DMS153 treated with DMSO at 0.1 percent for 48 hours (cell line): ENCODE data around the gene CD86.

Source experiments
- DNase-seq: peaks from one replicate; lab custom pipeline; 2025; ENCODE audit not compliant: unreplicated experiment; lab: John Stamatoyannopoulos, UW

CD86 gene

DNA sequence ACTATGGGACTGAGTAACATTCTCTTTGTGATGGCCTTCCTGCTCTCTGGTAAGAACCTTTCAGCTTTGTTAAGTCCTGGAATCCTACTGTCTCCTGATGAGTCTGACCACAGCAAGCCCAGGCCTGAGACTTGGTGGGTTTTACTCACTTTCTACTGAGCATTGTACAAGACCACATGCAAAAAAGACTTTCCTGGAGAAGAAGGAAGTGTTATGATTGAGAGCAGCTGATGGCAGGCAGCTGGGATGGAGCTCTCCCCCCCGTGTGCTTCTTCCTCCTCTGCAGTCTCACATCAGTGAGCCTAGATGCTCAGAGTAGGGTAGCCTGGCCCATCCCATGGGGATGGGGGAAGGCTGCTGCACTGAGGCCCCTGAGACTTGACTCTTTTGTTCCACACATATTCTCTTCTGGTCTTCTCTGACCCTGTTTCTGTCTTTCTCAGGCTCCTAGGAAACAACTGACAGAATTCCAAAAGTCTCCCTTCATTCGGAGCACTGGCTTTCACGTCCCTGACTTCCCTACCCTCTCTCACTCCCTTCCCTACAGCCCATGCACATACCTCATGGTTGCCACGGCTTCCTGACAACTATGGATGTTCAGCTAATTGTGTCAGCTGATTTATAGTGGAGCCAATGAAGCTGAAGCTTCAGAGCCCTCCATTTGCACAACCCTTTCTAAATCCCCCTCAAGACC is 36.6 kb downstream of the CD86 start:
- DNase-seq = no peak

DNA sequence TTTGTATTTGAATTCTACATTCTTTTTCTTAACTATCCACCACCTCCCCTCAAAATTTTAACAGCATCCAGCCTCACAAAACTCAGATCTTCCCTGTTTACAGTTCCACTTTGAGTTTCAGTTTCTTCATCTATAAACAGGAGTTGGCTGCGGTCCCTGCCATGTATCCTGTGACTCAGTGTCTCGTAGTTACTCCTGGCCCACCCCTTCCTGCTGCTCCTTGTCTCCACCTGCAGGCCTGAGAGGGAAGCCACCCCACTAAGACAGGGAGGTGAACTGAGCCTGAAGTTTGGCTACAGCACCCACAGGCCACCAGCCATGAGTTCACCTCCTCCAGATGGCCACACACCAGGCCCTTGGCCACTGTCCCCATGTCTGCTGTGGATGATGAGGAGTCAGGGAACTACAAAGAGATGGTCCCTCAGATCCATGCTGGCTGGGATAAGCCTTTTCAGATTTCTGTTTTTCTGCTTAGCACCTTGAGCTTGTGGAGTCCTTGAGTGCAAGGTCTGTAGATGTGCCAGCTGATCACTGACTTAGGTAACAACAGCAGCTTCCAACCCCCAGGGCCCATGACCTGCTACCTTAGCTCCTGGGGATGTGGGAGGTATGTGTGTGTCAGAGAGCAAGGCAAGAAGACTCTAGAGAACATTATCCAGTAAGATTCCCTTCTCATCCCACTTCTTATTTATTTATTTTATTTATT is 37.5 kb downstream of the CD86 start:
- no peak for DNase-seq

DNA sequence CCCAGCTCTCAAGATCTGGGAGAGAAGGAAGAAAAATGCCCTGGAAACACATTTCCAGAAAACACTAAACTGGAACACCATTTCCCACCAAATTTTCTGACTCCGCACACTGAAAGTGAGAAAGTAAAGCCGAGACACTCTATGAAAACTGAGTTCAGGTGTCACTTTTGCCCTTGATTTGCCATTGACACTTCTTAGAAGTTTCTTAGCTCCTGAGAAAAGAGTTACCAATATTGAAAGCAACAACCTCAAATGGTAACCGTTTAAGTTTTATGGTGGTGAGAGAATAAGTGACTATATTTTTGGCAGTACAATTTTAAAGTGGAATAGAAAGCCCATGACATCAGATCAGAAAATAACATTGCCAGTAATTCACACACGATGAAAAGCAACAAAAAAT is 39.0 kb downstream of the CD86 start:
- no peak for DNase-seq

DNA sequence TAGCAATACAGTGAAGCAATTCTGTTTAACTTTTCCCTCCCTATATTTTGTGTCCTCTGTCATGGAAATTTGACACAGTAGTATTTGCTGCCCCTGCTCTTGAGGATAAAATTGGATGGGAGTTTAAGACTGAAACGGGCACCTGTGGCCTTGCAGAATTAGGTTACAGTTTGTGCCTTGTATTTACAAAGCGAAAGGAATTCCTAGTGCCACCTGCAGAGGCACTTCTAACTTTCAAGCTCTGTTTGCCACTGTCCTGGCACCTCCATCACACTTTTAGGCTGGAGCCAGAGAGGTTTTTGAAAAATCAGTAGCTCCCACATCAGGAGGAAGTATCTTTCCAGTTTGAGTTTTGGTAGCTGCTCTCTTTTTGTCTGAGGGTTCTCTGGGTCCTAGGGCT is 39.5 kb downstream of the CD86 start:
- DNase-seq = no peak

DNA sequence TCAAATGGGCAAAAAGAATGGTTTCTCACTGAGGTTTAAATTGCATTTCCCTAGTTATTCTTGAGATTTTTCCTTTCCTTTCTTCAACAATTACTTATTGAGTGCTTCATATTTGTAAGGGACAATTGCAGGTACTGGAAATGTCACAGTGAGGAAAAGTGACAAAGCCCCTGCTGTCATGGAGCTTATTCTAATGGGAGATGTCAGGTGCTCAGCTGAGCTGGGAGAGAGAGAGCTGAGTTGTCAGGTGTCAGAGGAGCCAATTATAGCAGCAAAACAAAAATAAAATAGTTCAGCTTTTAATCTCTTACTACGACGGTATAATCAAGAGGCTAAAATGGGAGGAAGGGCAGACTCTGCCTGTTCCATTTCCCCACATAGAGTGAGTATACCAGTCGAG is 42.0 kb downstream of the CD86 start:
- DNase-seq = no peak

DNA sequence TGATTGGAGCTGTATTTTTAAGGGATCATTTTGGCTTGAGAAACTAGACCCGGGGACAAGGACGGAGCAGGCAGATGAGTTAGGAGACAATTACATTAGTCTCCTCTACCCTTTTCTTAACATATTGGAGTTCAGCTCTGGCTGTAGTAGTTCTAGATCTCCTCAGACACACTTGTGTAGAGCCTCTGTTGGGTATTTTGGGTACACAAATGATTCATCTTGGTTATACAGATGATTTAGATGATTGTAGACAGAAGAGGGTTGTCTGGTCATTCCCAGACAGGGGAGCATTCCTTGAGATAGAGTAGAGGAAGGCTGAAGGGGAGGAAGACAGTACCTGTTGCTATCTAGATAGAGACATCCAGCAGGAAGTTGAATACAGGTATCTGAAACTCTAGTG is 43.4 kb downstream of the CD86 start:
- DNase-seq = no peak

DNA sequence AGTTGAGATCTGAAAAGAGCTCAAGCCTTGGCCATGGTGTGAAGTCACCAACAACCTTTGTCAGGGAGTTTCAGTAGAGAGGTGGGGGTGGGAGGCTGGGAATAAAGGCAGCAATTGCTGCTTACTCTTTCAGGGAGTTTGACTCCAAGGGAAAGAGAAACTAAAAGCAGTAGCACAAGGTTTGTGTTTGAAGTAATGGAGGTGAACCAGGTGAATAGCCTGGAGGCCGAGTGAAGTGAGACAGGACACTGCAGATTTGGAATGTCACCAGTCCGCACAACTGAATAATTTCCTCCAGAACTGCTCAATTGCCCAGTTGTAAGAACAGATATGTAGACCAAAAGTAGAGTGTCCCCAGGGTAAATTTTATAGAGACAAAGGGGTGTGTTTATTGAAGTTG is 44.1 kb downstream of the CD86 start:
- no peak for DNase-seq

DNA sequence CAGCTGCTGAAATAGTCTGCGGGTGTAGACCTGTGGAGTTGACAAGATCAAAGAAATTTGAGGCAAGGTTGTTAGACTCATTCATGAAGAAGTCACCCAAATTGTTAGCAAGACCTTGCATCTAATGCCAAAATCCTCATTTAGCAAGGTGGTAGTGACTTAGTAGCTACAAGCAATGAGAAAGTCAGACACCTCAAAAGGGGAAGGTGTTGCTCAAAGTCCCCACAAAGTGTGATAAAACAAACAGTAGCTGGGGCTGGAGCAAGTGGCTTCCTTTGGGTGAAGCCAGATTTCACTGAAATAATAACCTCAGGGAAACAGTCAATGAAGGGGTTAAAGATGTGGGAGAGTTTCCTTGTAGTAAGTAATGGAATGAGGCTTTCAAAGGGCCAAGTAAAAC is 44.9 kb downstream of the CD86 start:
- DNase-seq = no peak

DNA sequence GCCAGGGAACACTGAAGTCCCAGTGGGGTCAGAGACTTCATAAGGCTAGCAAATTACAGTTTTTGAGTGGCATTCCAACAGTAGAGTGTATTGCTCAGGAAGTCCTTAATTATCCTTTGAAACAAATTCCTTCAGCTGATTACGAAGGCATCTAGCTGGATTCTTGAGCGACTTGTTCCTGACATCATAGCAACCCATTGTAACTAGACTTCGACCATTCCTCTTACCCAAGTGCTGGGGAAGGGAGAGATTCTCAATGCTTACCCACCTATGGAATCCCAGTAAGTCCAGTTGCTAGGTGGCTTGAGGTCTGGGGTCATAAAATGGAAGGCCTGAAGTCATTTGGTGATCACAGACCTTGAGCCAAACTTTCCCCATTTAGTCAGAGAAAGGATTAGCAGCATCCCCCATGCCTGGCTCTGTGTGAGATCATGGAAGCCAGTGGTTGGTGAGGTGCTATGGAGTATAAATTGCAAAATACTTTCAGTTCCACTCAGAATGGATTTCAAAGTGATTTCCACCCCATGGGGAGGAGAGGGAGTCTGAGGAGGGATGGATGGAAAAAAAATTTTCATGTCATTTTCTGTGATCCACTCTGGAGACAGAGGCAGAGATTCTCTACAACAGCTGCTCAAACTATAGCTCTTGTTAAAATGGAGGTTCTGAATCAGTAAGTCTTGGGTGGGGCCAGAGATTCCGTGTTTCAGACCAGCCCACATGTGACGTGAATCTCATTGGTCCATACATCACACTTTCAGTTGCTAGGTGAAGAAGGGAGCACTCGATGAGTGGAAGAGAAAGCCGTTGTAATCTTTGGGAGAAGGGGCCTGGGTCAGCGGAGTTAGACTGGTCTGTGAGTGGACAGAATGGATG is 45.7 kb downstream of the CD86 start:
- DNase-seq = no peak

DNA sequence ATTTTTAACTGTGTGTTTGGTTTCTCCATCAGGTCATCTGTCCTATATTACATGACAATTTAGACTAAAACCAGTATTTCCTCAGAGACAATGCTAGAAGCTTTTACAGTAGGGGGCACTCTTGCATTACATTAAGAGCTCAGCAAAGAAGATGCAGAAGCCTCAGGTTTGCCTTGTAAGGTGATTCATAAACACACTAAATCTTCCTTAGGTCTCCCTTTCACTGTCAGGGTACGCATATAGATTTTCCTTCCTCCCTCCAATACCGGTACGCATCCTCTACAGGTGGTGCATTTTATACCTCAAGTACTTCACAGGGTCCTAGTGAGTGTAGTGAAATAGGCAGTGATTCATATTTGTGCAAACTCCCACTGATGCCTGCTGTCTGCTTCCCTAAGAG is 46.5 kb downstream of the CD86 start:
- DNase-seq = peak; percentile 72

DNA sequence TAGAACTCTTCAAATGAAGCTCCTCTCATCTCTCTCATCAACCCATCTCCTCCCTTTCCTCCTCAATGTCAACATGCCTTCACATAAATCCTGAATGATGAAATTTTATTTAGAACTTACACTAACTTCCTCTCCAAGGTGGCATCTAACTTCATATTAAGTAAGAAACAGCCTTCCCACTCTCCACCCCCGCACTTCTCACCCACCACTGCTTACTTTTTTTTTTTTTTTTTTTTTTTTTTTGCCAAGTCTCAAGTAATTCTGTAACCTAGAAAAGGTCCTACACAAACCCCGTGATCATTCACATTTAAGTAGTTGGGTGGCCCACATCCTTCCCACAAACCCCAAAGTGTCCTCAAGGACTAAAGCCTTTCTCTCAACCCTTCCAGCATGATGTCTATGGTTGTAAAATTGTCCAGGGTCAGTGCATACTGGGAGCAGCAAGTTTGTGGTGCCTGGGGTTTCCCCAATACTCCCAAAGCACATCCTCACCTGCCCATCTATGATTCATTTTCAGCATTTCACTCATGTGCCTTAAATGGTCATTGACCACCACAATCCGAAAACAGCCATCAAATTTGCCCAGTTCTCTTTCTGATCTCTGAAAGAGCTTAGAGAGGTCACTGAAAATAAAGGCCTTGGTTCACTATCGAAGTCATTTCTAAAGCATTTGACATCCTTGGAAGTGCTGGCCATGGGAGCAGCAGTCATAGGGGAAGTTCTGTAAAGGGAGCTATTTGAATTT is 47.2 kb downstream of the CD86 start:
- no peak for DNase-seq

DNA sequence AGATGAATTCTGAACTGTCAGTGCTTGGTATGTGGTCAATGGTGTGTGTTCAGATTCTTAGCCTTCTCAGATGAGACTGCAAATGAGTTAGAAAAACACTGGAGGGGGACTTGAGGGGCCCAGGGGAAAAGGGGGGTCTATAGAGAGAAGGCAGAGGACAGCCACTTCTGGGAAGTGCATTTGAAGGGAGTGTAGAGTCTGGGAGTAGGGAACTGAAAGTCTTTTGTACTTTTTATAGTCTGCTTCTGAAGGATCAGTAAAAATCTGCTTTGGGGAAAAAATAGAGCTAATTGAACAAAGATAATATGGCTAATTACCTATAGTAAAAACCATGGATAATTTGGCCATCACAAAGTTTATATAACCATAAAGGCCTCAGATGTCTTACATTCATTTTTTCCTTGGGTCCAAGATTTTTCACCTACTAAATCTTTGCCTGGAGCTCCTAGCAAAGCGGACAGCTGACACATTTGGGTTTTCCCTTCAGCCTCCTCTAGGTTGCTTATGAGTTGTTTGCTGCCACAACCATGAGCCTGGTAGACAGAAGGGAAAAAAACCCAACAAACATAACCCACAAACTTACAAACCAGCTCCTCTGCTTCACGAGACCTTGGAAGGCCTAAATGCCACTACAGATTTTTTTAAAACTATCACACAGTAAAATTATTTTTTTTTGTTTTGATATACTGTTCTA is 48.8 kb downstream of the CD86 start:
- DNase-seq = no peak

DNA sequence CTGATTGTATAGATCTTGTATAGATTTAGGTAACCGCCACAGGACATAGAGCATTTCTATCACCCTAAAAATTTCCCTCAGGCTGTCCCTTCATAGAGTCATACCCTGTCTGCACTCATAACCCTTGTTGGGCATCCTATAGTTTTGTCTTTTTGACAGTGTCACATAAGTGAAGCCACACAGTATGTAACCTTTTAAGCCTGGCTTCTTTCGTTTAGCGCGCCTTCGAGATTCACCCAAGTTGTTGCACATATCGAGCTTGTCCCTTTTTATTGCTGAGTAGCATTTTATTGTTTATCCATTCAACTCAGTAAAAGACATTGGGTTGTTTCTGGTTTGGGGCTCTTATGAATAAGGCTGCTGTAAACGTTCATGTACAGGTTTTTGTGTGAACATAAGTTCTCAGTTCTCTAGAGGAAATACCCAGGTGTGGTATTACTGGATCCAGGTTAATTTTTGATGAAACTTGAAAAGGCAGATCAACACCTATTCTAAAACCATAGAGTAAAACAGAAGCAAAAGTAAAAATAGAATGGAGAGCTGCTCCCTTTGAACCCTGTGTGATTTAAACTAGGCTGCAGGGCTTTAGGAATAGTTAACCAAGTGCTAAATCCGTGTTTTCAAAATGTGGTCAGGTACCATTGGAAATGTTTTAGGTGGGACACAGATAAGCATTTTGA is 49.5 kb downstream of the CD86 start:
- no peak for DNase-seq

DNA sequence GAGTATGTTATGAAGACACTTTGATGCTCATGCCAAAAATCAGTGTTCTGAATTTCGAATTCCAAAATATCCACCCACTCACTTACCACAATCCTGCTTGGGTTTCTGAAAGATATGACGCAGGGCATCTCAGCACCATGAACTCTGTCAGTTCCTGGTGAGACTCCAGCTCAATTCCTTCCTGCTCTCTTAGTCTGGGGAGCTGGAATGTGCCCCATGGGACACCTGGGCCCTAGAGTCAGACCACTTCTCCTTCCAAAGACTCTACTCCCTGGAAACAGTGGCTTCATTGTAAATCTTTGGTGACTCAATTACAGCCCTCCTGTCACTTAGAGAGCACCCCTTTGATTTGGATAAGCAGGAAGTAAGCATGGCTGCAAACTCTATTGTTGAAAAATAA is 50.5 kb downstream of the CD86 start:
- peak; percentile 38 for DNase-seq

DNA sequence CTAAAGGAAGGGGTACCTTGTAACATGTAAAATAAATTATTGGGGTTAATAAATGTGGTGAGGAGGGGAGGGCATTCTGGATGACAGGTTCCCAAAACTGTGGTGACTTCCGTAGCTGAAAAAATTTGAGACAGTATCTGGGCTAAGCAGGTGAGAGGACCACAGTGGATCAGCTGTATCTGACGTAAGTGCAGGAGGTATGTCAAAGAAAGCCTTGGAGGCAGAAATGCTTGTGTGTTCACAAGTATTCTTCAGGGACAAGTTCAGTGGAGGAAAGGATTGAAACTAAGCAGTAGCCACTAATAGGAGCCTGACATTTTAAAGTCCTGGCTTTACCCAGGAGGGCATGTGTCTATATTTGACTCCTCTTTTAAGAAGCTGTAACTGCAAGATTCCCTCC is 52.0 kb downstream of the CD86 start:
- DNase-seq = no peak

DNA sequence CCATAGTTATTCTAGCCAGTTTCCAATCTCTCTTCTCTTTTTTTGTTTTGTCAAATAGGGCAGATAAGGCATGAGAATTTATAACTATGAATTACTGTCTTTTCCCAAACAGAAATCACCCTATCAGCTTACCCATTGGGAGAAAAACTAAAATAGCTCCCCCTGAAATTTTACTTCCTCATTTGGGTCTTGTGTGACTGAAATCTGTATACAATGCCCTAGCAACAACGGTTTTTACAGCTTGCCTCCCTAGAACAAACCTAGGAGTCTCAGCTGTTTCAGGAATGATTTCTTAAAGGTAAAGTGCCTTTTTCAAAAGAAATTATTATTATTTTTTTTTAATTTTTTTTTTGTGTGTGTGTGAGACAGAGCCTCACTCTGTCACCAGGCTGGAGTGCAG is 56.8 kb downstream of the CD86 start:
- no peak for DNase-seq

DNA sequence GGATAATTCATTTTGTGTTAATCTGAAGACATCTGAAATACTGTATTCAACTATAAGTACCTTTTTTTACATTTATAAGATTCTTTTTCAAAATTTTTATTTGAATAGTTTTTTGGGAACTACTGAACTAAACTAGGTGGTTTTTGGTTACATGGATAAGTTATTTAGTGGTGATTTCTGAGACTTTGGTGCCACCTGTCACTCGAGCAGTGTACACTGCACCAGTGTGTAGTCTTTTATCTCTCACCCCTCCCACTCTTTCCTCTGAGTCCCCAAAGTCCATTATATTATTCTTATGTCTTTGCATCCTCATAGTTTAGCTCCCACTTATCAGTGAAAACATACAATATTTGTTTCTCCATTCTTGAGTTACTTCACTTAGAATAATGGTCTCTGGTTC is 57.6 kb downstream of the CD86 start:
- no peak for DNase-seq

DNA sequence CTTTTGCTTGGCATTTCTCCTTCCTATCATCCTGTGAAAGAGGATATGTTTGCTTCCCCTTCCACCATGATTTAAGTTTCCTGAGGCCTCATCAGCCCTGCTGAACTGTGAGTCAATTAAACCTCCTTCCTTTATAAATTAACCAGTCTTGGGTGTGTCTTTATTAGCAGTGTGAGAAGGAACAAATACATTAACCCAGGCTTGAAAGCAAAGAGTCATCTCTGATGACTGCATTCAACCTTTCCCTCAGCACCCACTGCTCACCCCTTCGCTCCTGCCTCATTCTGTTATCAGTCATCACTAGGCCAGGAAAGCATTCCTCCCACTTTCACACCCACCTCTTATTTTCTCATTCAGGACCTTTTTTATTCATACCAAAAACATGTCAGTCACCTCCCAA is 68.7 kb downstream of the CD86 start:
- no peak for DNase-seq

DNA sequence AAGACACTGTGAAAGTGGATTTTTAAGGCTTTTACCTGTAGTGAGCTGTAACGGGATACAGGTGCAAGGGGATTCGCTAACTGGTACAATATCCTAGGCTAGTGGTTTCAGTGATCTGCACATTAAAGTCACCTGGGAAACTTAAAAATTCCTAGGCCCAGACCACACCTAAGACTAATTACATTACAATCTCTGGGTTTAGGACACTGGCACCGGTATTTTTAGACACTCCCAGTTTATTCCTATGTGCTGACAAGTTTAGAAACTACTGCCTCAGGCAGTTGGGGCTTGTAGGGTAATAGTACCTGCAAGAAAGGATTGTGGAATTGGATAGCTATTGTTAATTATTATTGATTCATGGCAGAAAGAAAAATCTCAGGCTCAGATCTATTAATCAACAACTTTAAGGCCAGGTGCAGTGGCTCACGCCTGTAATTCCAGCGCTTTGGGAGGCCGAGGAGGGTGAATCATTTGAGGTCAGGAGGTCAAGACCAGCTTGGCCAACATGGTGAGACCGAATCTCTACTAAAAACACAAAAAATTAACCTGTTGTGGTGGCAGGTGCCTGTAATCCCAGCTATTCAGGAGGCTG is 77.9 kb downstream of the CD86 start:
- no peak for DNase-seq

DNA sequence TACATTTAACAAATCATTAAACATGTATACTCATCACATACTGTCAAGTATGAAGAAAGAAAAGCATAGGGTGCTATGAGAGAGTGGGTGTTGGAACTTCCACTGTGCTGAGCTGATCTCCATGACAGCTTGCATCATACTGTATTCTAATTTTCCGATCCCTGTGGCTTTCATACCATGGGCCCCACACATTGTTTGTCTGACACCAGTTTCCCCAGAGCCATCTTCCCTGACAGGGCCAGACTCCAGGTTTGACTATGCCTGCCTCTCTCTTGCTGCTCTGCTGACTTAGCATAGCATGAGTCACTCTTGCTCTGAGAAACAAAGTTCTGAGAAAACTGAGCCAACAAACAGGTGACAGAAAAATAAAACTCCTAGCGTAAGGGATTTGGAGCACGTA is 91.3 kb downstream of the CD86 start:
- no peak for DNase-seq
